Stimulated activated naive CD4-positive, alpha-beta T cell (primary cell): ENCODE measurements around the gene LRRC3B.

ENCODE experiments used
- DNase-seq, 6 experiments: peaks; one replicate each; lab custom pipeline; 2025; lab: John Stamatoyannopoulos, UW

The LRRC3B gene

GRCh38 chr3:26712211-26713026 is 89.8 kb downstream of the LRRC3B start:
- DNase-seq = peak in 1 of 6 experiments; percentile 0

- DNase-seq = no peak
These were observed 90.5 kb downstream of the LRRC3B start for GRCh38 chr3:26713091-26713490.

GRCh38 chr3:26714485-26714884 is 91.9 kb downstream of the LRRC3B start:
- no peak for DNase-seq

GRCh38 chr3:26715431-26715830 is 92.9 kb downstream of the LRRC3B start:
- DNase-seq = no peak

- no peak for DNase-seq
These were observed 95.7 kb downstream of the LRRC3B start for GRCh38 chr3:26718315-26718714.

GRCh38 chr3:26719134-26719533 is 96.6 kb downstream of the LRRC3B start:
- no peak for DNase-seq

GRCh38 chr3:26721047-26721446 is 98.5 kb downstream of the LRRC3B start:
- DNase-seq = no peak

GRCh38 chr3:26731843-26732242 is 109.3 kb downstream of the LRRC3B start:
- DNase-seq = no peak

GRCh38 chr3:26750263-26750662 is 127.7 kb downstream of the LRRC3B start:
- DNase-seq = no peak

- DNase-seq = no peak
These were observed 129.9 kb downstream of the LRRC3B start for GRCh38 chr3:26752466-26752865.

- no peak for DNase-seq
These were observed 130.5 kb downstream of the LRRC3B start for GRCh38 chr3:26753095-26753494.

- DNase-seq = no peak
These were observed 135.4 kb downstream of the LRRC3B start for GRCh38 chr3:26757978-26758377.
